GM18909 (cell line): Measurements from ENCODE around the gene COTL1.
"Not testable (repeated sequence)": the region's sequence is repeated elsewhere in the genome, so short reads cannot be mapped to it uniquely, and the experiment has no call there.

ENCODE experiments used
- ATAC-seq: cut with Tn5 transposase; IDR thresholded peaks from one replicate; pipeline ENCODE4 v1.9.1; 2021; ENCODE audit warnings: mild to moderate bottlenecking; ENCODE audit not compliant: unreplicated experiment, poor library complexity

COTL1 gene

GRCh38 chr16:84540194-84540593, 77.7 kb downstream of the COTL1 start:
- no peak for ATAC-seq

- ATAC-seq = no peak
These were observed 79.5 kb downstream of the COTL1 start for GRCh38 chr16:84538222-84538840.

- ATAC-seq = no peak
These were observed 80.3 kb downstream of the COTL1 start for GRCh38 chr16:84537491-84538151.

GRCh38 chr16:84535851-84536250, 82.0 kb downstream of the COTL1 start:
- no peak for ATAC-seq

- ATAC-seq = no peak
These were observed 82.5 kb downstream of the COTL1 start for GRCh38 chr16:84535408-84535807.

- no peak for ATAC-seq
These were observed 83.1 kb downstream of the COTL1 start for GRCh38 chr16:84534815-84535214.

GRCh38 chr16:84532855-84533486, 84.9 kb downstream of the COTL1 start:
- ATAC-seq = no peak

- ATAC-seq = no peak
These were observed 85.6 kb downstream of the COTL1 start for GRCh38 chr16:84532291-84532724.

- no peak for ATAC-seq
These were observed 86.2 kb downstream of the COTL1 start for GRCh38 chr16:84531671-84532111.

- ATAC-seq = no peak
These were observed 87.3 kb downstream of the COTL1 start for GRCh38 chr16:84530590-84530989.

- ATAC-seq = no peak
These were observed 88.3 kb downstream of the COTL1 start for GRCh38 chr16:84529607-84530006.

- no peak for ATAC-seq
These were observed 89.6 kb downstream of the COTL1 start for GRCh38 chr16:84528322-84528721.

GRCh38 chr16:84527532-84528269, 90.2 kb downstream of the COTL1 start:
- no peak for ATAC-seq

- ATAC-seq = no peak
These were observed 90.9 kb downstream of the COTL1 start for GRCh38 chr16:84526794-84527531.

GRCh38 chr16:84524941-84525581, 92.8 kb downstream of the COTL1 start:
- ATAC-seq = not testable (repeated sequence)

GRCh38 chr16:84524346-84524920, 93.4 kb downstream of the COTL1 start:
- no peak for ATAC-seq

GRCh38 chr16:84521497-84521770, 96.4 kb downstream of the COTL1 start:
- ATAC-seq = no peak

GRCh38 chr16:84520725-84521496, 97.0 kb downstream of the COTL1 start:
- ATAC-seq = no peak

GRCh38 chr16:84519855-84520254, 98.0 kb downstream of the COTL1 start:
- no peak for ATAC-seq
